Erythroblast (primary cell): ENCODE data around the gene ARMC10.

Source experiments
- GATA1 ChIP-seq: IDR thresholded peaks from 2 replicates; pipeline ENCODE4 v1.6.1; 2011; ENCODE audit warnings: low read depth, mild to moderate bottlenecking, control low read depth, low read length, moderate library complexity
- POLR2A ChIP-seq: IDR thresholded peaks from 2 replicates; pipeline ENCODE4 v1.6.1; 2011; ENCODE audit warnings: mild to moderate bottlenecking, low read length

GRCh38 chr7:103083210-103083609 is 8.3 kb downstream of the ARMC10 start:
- TF ChIP-seq POLR2A, result no peak
- no peak for TF ChIP-seq GATA1
